Melanocyte of skin (primary cell): ENCODE data around the gene PLCB4. TPM values are rescaled to one million over a fixed set of nuclear protein-coding genes. Genes with fewer than 3 reads are reported as not detected.

ENCODE experiments used
- total RNA-seq, 2 donors: library from RNA; depleted of rRNA; stranded (reverse); fragments of >200 nt; gene quantifications; 2 replicates each; pipeline ENCODE4 v1.2.3, GENCODE V29; 2012

The PLCB4 gene
- under 1 TPM in 1 of 2 donors, not detected in 1; 1.00 TPM for total RNA-seq

DNA sequence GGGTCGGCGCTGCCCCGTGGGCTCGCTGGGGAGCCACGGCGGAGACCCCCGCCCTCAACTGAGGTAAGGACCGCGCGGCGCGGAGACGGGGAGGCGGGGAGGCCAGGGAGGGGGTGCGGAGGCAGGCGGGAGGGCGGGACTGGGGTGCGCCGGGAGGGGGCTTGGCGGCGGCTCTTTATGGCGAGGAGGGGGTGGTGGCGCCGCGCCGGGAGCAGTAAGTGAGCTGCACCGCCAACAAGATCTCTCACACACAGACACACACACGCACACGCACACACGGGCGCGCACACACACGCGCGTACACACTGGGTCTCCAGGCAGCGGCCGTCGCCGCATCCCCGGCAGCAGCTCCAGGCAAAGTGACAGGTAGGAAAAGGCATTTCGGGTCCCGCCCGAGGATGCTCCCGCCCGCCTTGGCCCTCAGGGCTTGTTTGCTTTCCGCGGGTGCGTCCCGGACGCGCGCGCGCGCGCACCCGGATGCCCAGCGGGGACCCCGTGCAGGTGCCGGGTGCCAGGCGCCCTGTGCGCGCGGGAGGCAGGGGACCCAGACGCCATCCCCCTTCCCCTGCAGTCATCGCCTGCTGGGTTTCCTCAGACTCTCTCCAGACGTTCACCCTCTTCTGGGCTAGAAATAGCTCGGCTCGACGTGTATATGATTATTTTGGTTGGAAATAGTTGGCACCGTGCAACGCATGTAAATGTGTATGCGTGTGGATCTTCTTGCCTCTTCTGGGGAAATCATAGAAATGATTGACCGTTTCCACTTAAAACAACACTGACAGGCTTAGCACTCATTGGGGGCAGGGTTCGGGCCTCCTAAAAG, at the start of gene PLCB4:
Gene PLCB4, plus strand, starts transcription at position 247 of the 823 bp plus-strand sequence. CDS start 238,728 bp downstream, outside the sequence.

DNA sequence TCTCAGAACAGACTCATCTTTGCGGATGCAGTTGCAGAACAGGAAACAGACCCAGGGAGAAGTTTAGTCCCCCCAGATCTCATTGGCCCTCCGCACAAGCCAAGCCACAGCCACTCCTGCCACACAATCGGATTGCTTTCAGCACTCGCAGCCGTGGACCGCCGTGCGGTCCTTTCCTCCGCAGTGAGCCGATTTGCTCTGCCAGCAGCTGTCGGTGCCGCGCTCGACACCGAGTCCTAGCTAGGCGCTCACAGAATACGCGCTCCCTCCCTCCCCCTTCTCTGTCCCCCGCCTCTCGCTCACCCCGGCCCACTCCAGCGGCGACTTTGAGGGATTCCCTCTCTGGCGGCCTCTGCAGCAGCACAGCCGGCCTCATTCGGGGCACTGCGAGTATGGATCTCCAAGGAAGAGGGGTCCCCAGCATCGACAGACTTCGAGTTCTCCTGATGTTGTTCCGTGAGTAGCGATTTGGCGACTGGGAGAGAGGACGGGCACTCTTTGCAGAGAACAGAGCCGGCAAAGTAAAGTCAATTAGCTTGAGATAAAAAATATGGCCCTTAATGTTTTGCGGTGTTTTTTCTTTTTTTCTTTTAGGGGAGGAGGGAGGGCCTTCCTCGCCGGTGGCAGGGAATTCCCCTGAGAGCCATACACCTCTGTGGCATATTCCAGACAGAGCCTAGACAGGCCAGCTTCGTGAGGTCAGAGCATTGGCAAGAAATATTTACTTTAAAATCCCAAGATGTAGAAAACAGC, 445.8 kb downstream of the PLCB4 start, which contains the start of gene LAMP5:
Gene LAMP5, plus strand, starts transcription at position 130 of the 753 bp plus-strand sequence. Its CDS starts 263 bp downstream, at position 393.

